Endothelial cell of umbilical vein (primary cell): Measurements from ENCODE around the gene GNAO1. TPM values are rescaled to one million over a fixed set of nuclear protein-coding genes. Genes with fewer than 3 reads are reported as not detected.

Experiments
- BruUV-seq: library from RNA; stranded (reverse); fragments of 400-500 nt; replicated peaks from 2 replicates; lab custom pipeline; 2021; lab: Mats Ljungman, UMichigan
- CTCF ChIA-PET: fragments of 300-600, 350-600 bp; sonication (Branson Sonifier 250); formaldehyde crosslinking; loops from one replicate; lab custom pipeline; 2021; ENCODE audit warnings: antibody characterized with exemption, inconsistent platforms; lab: Charles Lee
- POLR2A ChIA-PET: fragments of 300-600, 350-600 bp; sonication (Branson Sonifier 250); formaldehyde crosslinking; loops from one replicate; lab custom pipeline; 2021; ENCODE audit warnings: antibody characterized with exemption, inconsistent platforms; lab: Charles Lee
- DNase-seq: peaks from one replicate; pipeline ENCODE4 v3.0.0-alpha.2; 2011; ENCODE audit warnings: low read depth, low spot score
- FAIRE-seq: peaks from 2 replicates; lab custom pipeline; 2011; peaks lifted over from hg19 to GRCh38; lab: Jason Lieb, UNC
- H2AFZ ChIP-seq: 2 replicates; pipeline ENCODE4 v1.6.0; 2012; ENCODE audit warnings: low read depth, low read length, control low read depth, inconsistent platforms
- H3K27ac ChIP-seq: 2 replicates; pipeline ENCODE4 v1.5.1; 2011; ENCODE audit warnings: low read depth, mild to moderate bottlenecking, control low read depth, low read length, moderate library complexity; ENCODE audit not compliant: insufficient read depth
- H3K27me3 ChIP-seq, 2 experiments: 2 replicates each; pipeline versions ENCODE4 v1.6.0 to v1.6.1; 2011; ENCODE audit warnings: low read length in 2 of 2, mixed read lengths in 1 of 2; ENCODE audit not compliant: control insufficient read depth in 2 of 2, insufficient read depth in 2 of 2
- H3K36me3 ChIP-seq, 2 experiments: 2 replicates in 1 of 2; 3 replicates in 1 of 2; pipeline ENCODE4 v1.5.1; 2011; ENCODE audit warnings: low read length in 2 of 2, mild to moderate bottlenecking in 1 of 2, moderate library complexity in 1 of 2; ENCODE audit not compliant: control insufficient read depth in 2 of 2, insufficient read depth in 2 of 2; ENCODE audit errors: extremely low read depth in 1 of 2
- H3K4me1 ChIP-seq: 3 replicates; pipeline ENCODE4 v1.5.1; 2011; ENCODE audit warnings: mild to moderate bottlenecking, low read length; ENCODE audit not compliant: control insufficient read depth, insufficient read depth; ENCODE audit errors: extremely low read depth
- H3K4me2 ChIP-seq: 2 replicates; pipeline ENCODE4 v1.6.1; 2011; ENCODE audit warnings: low read length, control low read depth, mixed read lengths; ENCODE audit not compliant: insufficient read depth
- H3K4me3 ChIP-seq, 3 experiments: fragments of 200-600 bp in 1 of 3; sonication (generic), shearing (Covaris generic) in 1 of 3; replicated peaks in 1 of 3; 2 replicates each; pipeline ENCODE4 v1.5.1; 2011 to 2016; ENCODE audit warnings: control low read depth in 3 of 3, low read length in 3 of 3, mild to moderate bottlenecking in 2 of 3, inconsistent platforms in 1 of 3, low read depth in 1 of 3, moderate library complexity in 1 of 3; ENCODE audit not compliant: insufficient read depth in 1 of 3
- H3K79me2 ChIP-seq: 2 replicates; pipeline ENCODE4 v1.6.0; 2012; ENCODE audit warnings: low read length, inconsistent platforms; ENCODE audit not compliant: control insufficient read depth, insufficient read depth
- H3K9ac ChIP-seq: replicated peaks from 2 replicates; pipeline ENCODE3; 2011; ENCODE audit warnings: low read length, control low read depth; ENCODE audit not compliant: insufficient read depth; ENCODE audit errors: extremely low read depth
- H3K9me1 ChIP-seq: replicated peaks from 3 replicates; pipeline ENCODE4 v1.6.0; 2011; ENCODE audit warnings: mild to moderate bottlenecking, low read length; ENCODE audit not compliant: control insufficient read depth, insufficient read depth; ENCODE audit errors: extremely low read depth
- H3K9me3 ChIP-seq: replicated peaks from 2 replicates; pipeline ENCODE4 v1.5.1; 2012; ENCODE audit warnings: low read length, inconsistent platforms; ENCODE audit not compliant: control insufficient read depth, insufficient read depth
- H4K20me1 ChIP-seq: replicated peaks from 2 replicates; pipeline ENCODE3; 2011; ENCODE audit warnings: mild to moderate bottlenecking, low read length; ENCODE audit not compliant: control insufficient read depth, insufficient read depth; ENCODE audit errors: extremely low read depth
- EZH2 ChIP-seq: IDR thresholded peaks from 2 replicates; pipeline ENCODE4 v1.6.1; 2012; ENCODE audit warnings: borderline replicate concordance, low read depth, mild to moderate bottlenecking, moderate library complexity, low read length, inconsistent platforms; ENCODE audit not compliant: severe bottlenecking
- MYC ChIP-seq: IDR thresholded peaks from one replicate; pipeline ENCODE4 v1.6.1; 2011; ENCODE audit warnings: mild to moderate bottlenecking, low read depth, low read length
- POLR2A ChIP-seq: IDR thresholded peaks from 2 replicates; pipeline ENCODE4 v1.6.1; 2012; ENCODE audit warnings: low read depth, mild to moderate bottlenecking, control low read depth, low read length
- dilution Hi-C: fragments of 300-500 bp; cut with MboI; formaldehyde crosslinking; loops from one replicate; pipeline ENCODE4 v1.15.0; 2019; ENCODE audit warnings: low sequenced_read_pairs; ENCODE audit not compliant: extremely low pct_ligation_motif_present
- intact Hi-C: fragments of 100-400 bp; cut with micrococcal nuclease; formaldehyde crosslinking; loops from one replicate; pipeline ENCODE4 v1.10.0; 2022
- polyA plus RNA-seq, 4 experiments: library from polyadenylated mRNA; depleted of rRNA in 3 of 4; stranded (reverse) in 3 of 4; unstranded in 1 of 4; fragments of >200 nt; gene quantifications; 2 replicates each; pipeline versions ENCODE4 v1.2.1 to v1.2.3, GENCODE V29; 2011 to 2012; ENCODE audit warnings: missing spikeins in 1 of 4
- total RNA-seq: library from RNA; stranded (reverse); gene quantifications from 2 replicates; pipeline ENCODE4 v1.2.3, GENCODE V29; 2021
- TF ChIP-seq, protein P1 (sequence below), 2 donors: IDR thresholded peaks; 1 replicate in 1 of 2; 2 replicates in 1 of 2; pipeline ENCODE4 v1.5.1; 2011; ENCODE audit warnings: low read length in 2 of 2, mild to moderate bottlenecking in 2 of 2, moderate library complexity in 2 of 2, control low read depth in 1 of 2, inconsistent platforms in 1 of 2, low read depth in 1 of 2; ENCODE audit not compliant: insufficient read depth in 1 of 2; ENCODE audit errors: extremely low read depth in 1 of 2

GNAO1 gene
- total and polyA plus RNA-seq, 2 donors (not counting 3 experiments of a cell fraction or from before 2014, with no cell fraction given), result not detected

DNA sequence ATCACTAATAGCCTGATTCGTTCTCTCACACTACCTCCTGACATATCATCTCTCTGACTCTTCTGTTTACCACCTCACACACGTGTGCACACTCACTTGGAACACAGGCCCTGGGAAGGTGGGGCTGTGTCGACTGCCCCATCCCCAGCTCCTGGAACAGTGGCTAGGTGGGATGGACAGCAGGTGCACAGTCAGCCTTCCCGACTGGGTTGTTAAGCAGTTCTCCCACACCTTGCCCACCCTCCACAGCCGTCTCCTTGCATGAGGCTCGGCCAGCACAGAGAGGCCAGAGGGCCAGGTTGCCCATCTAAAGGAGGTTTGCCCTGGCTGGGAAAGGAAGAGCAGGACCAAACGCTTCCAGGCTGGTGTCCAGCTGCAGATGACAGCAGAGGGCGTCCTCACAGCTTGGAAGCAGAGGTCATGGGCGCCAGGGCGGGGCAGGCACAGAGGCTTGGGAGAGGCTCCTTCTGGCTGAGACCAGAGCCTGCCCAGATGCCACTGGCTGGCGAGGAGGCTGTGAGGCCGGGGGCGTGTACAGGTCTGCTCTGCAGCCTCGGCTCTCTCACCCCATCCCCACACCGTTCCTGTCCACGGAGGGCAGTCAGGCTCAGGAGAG lies 141.3 kb downstream of the GNAO1 start:
- dilution Hi-C loops, result no loop called here
- peak; percentile 64 for FAIRE-seq

DNA sequence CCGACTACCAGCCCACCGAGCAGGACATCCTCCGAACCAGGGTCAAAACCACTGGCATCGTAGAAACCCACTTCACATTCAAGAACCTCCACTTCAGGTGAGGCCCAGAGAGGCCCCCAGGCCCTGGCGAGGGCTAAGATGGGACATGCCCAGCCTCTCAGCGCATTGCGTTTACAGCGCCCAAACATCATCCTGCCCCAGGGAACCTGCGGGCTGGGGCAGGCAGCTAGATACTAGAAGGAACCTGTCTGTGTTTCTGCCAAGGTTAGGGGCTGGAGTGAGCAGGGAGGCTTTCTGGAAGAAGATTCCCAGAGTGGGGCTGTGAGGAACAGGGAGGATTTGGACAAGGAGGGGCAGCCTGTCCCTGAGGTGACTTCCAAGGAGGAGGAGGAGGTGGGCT lies 143.5 kb downstream of the GNAO1 start:
- no peaks in the 10 kb centered on the region for H3K9me1 ChIP-seq
- H3K9ac ChIP-seq, result no peak overlapping the region
- H2AFZ ChIP-seq, result no peak overlapping the region
- no peak overlapping the region for H3K27ac ChIP-seq
- no peaks in the 10 kb centered on the region for H3K9me3 ChIP-seq
- H3K4me3 ChIP-seq, result no peak overlapping the region
- CTCF ChIA-PET, result interaction anchor here (1.4 kb wide), 1 partner anchor 22 kb away, joined by 4 read pairs; no protein-coding TSS in a partner anchor
- H3K36me3 ChIP-seq, result no peaks in the 10 kb centered on the region
- no TSS peak for BruUV-seq
- POLR2A ChIA-PET, result no interaction called here
- intact Hi-C loops, result no loop called here
- no peak for TF ChIP-seq POLR2A
- TF ChIP-seq EZH2, result no peak
- TF ChIP-seq MYC, result no peak
- no peak overlapping the region for H3K4me2 ChIP-seq
- no peaks in the 10 kb centered on the region for H3K27me3 ChIP-seq
- dilution Hi-C loops, result no loop called here
- no peak for FAIRE-seq
- DNase-seq, result no peak
- H3K4me1 ChIP-seq, result no peaks in the 10 kb centered on the region
- H3K79me2 ChIP-seq, result no peaks in the 10 kb centered on the region
- no peaks in the 10 kb centered on the region for H4K20me1 ChIP-seq

More for the DNA sequence above, 141.3 kb downstream of the GNAO1 start:
- no TSS peak for BruUV-seq
- CTCF ChIA-PET, result interaction anchor here (1.3 kb wide), 1 partner anchor 24 kb away, joined by 25 read pairs; no protein-coding TSS in a partner anchor
- POLR2A ChIA-PET, result no interaction called here
- peak; percentile 35 for DNase-seq
- Histone ChIP-seq H3K4me2 (no peak overlapping the region), H3K9me3 (no peaks in the 10 kb centered on the region), H3K36me3 (no peaks in the 10 kb centered on the region), H3K4me1 (no peaks in the 10 kb centered on the region), H3K9ac (no peak overlapping the region), H3K27ac (no peak overlapping the region), H3K27me3 (no peaks in the 10 kb centered on the region), H3K79me2 (no peaks in the 10 kb centered on the region), H4K20me1 (no peaks in the 10 kb centered on the region), H3K9me1 (no peaks in the 10 kb centered on the region), H3K4me3 (no peak overlapping the region), H2AFZ (no peak overlapping the region)
- intact Hi-C loops, result loop anchor here (1.0 to 2.0 kb wide), 2 partner anchors 24 to 370 kb away; no protein-coding TSS in a partner anchor
- TF ChIP-seq, protein P1, sequence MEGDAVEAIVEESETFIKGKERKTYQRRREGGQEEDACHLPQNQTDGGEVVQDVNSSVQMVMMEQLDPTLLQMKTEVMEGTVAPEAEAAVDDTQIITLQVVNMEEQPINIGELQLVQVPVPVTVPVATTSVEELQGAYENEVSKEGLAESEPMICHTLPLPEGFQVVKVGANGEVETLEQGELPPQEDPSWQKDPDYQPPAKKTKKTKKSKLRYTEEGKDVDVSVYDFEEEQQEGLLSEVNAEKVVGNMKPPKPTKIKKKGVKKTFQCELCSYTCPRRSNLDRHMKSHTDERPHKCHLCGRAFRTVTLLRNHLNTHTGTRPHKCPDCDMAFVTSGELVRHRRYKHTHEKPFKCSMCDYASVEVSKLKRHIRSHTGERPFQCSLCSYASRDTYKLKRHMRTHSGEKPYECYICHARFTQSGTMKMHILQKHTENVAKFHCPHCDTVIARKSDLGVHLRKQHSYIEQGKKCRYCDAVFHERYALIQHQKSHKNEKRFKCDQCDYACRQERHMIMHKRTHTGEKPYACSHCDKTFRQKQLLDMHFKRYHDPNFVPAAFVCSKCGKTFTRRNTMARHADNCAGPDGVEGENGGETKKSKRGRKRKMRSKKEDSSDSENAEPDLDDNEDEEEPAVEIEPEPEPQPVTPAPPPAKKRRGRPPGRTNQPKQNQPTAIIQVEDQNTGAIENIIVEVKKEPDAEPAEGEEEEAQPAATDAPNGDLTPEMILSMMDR (IDR thresholded peaks at IDR 0.05; ENCODE audit: extremely low read depth in 1 of 2, insufficient read depth in 1 of 2, low read depth in 1 of 2, low read length in 2 of 2), result peak in 1 of 2 donors; percentile 60
- no peak for TF ChIP-seq MYC
